Erythroblast (primary cell): Measurements from ENCODE around the gene PRKCZ.

Experiments used
- GATA1 ChIP-seq: IDR thresholded peaks from 2 replicates; pipeline ENCODE4 v1.6.1; 2011; ENCODE audit warnings: low read depth, mild to moderate bottlenecking, control low read depth, low read length, moderate library complexity
- POLR2A ChIP-seq: IDR thresholded peaks from 2 replicates; pipeline ENCODE4 v1.6.1; 2011; ENCODE audit warnings: mild to moderate bottlenecking, low read length

DNA sequence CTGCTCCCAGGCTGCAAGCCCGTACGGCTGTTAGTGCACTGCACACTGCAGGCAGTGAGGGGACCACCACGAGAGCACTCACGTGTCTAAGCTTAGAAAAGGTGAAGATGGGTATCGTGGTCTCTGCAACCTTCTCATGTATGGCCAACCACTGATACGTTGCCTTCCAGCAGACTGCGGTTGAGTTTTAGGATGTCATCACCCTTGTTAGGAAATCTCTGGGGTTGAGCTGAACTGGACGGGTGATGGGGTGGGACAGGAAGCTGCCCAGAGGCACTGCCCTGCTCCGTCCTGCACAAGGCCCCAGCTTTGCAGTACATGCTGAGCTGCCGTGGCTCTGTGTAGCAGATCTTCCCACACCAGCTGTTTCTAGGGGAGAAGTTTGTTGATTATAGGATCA is 101.0 kb downstream of the PRKCZ start:
- TF ChIP-seq POLR2A (no peak), GATA1 (no peak)
